ENCODE measurements around the gene WFIKKN1. TPM values are rescaled to one million over a fixed set of nuclear protein-coding genes. Genes with fewer than 3 reads are reported as not detected.

The WFIKKN1 gene
- total and polyA plus RNA-seq, 2 of the 4 experiments (the other 2 are of a cell fraction), result 0.10 TPM; not detected in 1

DNA sequence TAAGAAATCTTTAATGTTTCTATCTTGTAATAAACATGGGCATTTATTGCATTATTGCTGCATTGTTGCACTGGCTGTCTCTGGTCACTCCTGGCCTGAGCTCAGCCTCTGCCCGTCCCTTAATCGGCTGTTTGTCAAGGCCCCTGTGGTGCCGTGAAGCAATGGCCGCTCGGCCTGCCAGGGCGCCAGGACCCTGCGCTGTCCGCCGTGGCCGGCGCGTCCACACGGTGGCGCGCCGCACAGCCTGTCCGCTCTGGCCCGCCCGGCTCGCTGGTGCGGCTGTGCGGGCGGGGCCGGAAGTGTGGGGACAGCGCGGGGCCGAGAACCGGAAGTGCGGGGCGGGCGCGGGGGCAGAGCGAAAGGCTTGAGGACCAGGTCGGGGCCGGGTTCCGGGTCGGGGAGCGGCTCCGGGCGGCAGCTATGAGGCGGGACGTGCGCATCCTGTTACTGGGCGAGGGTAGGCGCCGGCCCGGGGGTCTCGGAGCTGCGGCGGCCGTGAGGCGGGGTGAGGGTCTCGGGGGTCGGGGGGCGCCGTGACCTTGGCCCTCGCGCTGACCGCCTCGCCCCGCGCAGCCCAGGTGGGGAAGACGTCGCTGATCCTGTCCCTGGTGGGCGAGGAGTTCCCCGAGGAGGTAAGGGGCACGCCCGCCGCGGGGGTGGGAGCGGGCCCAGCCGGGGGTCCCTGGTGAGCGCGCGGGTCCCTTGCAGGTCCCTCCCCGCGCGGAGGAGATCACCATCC, 37.2 kb downstream of the WFIKKN1 start, which contains the start of gene RHOT2 (continued):
- TF ChIP-seq CHD1 (IDR thresholded peaks at IDR 0.05; ENCODE audit: low read depth, low read length), result no peak
- TF ChIP-seq POLR2A (IDR thresholded peaks at IDR 0.05; ENCODE audit: low read depth, low read length), result peak; percentile 82
- no peak for TF ChIP-seq FOS (IDR thresholded peaks at IDR 0.05; ENCODE audit: low read depth, low read length)

GRCh38 chr16:668519-669171, 37.9 kb downstream of the WFIKKN1 start:
- Histone ChIP-seq H2BK5ac (ENCODE audit: low read depth, low read length, poor library complexity, severe bottlenecking) (peak overlapping the region; percentile 56), H3K4ac (ENCODE audit: low read depth, low read length) (peak overlapping the region; percentile 87), H3K36me3 (ENCODE audit: control insufficient read depth, insufficient read depth, low read length) (peaks cover 41% of the 10 kb centered on the region), H4K20me1 (ENCODE audit: insufficient read depth, low read length) (peaks cover 13% of the 10 kb centered on the region), H2AK5ac (ENCODE audit: low read depth, low read length) (peak overlapping the region; percentile 81), H3K9me1 (ENCODE audit: insufficient read depth, low read length) (peaks cover 6% of the 10 kb centered on the region), H3K27ac (ENCODE audit: insufficient read depth, low read length) (peak overlapping the region; percentile 69), H3K4me1 (ENCODE audit: control insufficient read depth, insufficient read depth, low read length) (peaks cover 6% of the 10 kb centered on the region), H2BK20ac (ENCODE audit: low read depth, low read length) (no peak overlapping the region), H3K4me2 (ENCODE audit: low read depth, low read length) (peak overlapping the region; percentile 93), H3K79me1 (ENCODE audit: low read depth in 1 of 2, low read length in 2 of 2) (peaks cover 0 to 28% of the 10 kb centered on the region in 2 experiments; a peak in 1 of 4 replicates), H3K56ac (ENCODE audit: extremely low read depth, insufficient read depth, low read length) (no peak overlapping the region), H3K18ac (ENCODE audit: low read depth, low read length) (no peak overlapping the region), H3K9ac (ENCODE audit: low read depth, low read length) (peak overlapping the region; percentile 76), H2AK9ac (replicated peaks; ENCODE audit: low read depth, low read length, poor library complexity) (peak overlapping the region; percentile 100), H3K27me3 (ENCODE audit: control insufficient read depth, insufficient read depth, low read length) (no peaks in the 10 kb centered on the region), H3K23ac (ENCODE audit: low read depth, low read length) (peak overlapping the region; percentile 38; the same call in 1 of the 2 replicates), H4K91ac (ENCODE audit: insufficient read depth, low read depth, low read length) (peak overlapping the region; percentile 71; the same call in 1 of the 2 replicates), H4K5ac (ENCODE audit: low read depth, low read length) (no peak overlapping the region), H4K8ac (ENCODE audit: low read depth in 2 of 2, low read length in 2 of 2) (peak overlapping the region in 1 of 2 experiments; percentile 66; a peak in 2 of 4 replicates), H3K14ac (replicated peaks; ENCODE audit: low read depth, low read length) (peak overlapping the region; percentile 71; the same call in 1 of the 2 replicates), H3K9me3 (ENCODE audit: control insufficient read depth, insufficient read depth, low read length) (no peaks in the 10 kb centered on the region), H2AFZ (replicated peaks; ENCODE audit: low read length, poor library complexity) (peak overlapping the region; percentile 97), H3K4me3 (ENCODE audit: insufficient read depth, low read depth, low read length) (peak overlapping the region; percentile 68), H2BK120ac (ENCODE audit: low read depth, low read length) (no peak overlapping the region), H2BK15ac (ENCODE audit: low read depth, low read length) (no peak overlapping the region)
- intact Hi-C loops (cut with micrococcal nuclease) (no loop called here), in situ Hi-C loops (cut with MboI; ENCODE audit: low sequenced_read_pairs) (no loop called here), dilution Hi-C loops (cut with HindIII; ENCODE audit: low sequenced_read_pairs, unreplicated experiment) (no loop called here)
- peak; percentile 19 for ATAC-seq (ENCODE audit: low read depth)
- POLR2A ChIA-PET (ENCODE audit: unreplicated experiment), result no interaction called here
- WGBS, 2 experiments (ENCODE audit: extremely low coverage in 2 of 2, insufficient read length in 1 of 2), result 14% methylated on average over 28 of the region's 50 CpGs; no CpG with 5 or more reads in 1 of the 2 experiments
- DNase-seq, result no peak
- TF ChIP-seq SMC3 (IDR thresholded peaks at IDR 0.05; ENCODE audit: low read depth, low read length) (no peak), MAZ (IDR thresholded peaks at IDR 0.05; ENCODE audit: borderline replicate concordance, low read depth, low read length) (peak; percentile 21; the same call in 1 of the 2 replicates)
- BruUV-seq (replicated peaks), result no TSS peak
- CTCF ChIA-PET, result no interaction called here
